Adipocyte (in vitro differentiated cells): Measurements from ENCODE around the gene B4GALNT1.

ENCODE experiments used
- DNase-seq: peaks from one replicate; pipeline ENCODE4 v3.0.0-alpha.2; 2015; ENCODE audit warnings: low read depth
- H3K27me3 ChIP-seq: replicated peaks from 2 replicates; pipeline ENCODE4 v1.7.0; 2013; ENCODE audit warnings: mild to moderate bottlenecking, low read length, moderate library complexity; ENCODE audit not compliant: control insufficient read depth, insufficient read depth
- H3K36me3 ChIP-seq: 2 replicates; pipeline ENCODE4 v1.7.0; 2013; ENCODE audit warnings: low read length, mild to moderate bottlenecking, moderate library complexity; ENCODE audit not compliant: control insufficient read depth, insufficient read depth, severe bottlenecking
- H3K4me1 ChIP-seq: 2 replicates; pipeline ENCODE4 v1.7.0; 2013; ENCODE audit warnings: mild to moderate bottlenecking, low read length, moderate library complexity; ENCODE audit not compliant: control insufficient read depth, insufficient read depth
- H3K4me3 ChIP-seq: 2 replicates; pipeline ENCODE4 v1.7.0; 2013; ENCODE audit warnings: mild to moderate bottlenecking, low read length, moderate library complexity
- H3K9ac ChIP-seq: 2 replicates; pipeline ENCODE4 v1.7.0; 2013; ENCODE audit warnings: mild to moderate bottlenecking, low read length, moderate library complexity
- H3K9me3 ChIP-seq: 2 replicates; pipeline ENCODE4 v1.7.0; 2013; ENCODE audit warnings: mild to moderate bottlenecking, low read length, moderate library complexity; ENCODE audit not compliant: control insufficient read depth

The B4GALNT1 gene

GRCh38 chr12:57604454-57604991 is 28.5 kb downstream of the B4GALNT1 start, which contains the start of gene DTX3:
Gene DTX3 (plus strand): TSS chr12:57604824. CDS start chr12:57606518, 1,694 bp downstream.
- Histone ChIP-seq H3K9me3 (no peaks in the 10 kb centered on the region), H3K4me1 (peaks cover 4% of the 10 kb centered on the region), H3K9ac (peak within 1 kb of the TSS; percentile 39), H3K36me3 (no peaks in the 10 kb centered on the region), H3K27me3 (peaks cover 18% of the 10 kb centered on the region), H3K4me3 (peak within 1 kb of the TSS; percentile 73)
- DNase-seq, result peak; percentile 51

- Histone ChIP-seq H3K4me3 (peak overlapping the region; percentile 73), H3K36me3 (no peaks in the 10 kb centered on the region), H3K27me3 (peaks cover 24% of the 10 kb centered on the region), H3K9ac (peak overlapping the region; percentile 30), H3K9me3 (no peaks in the 10 kb centered on the region), H3K4me1 (peaks cover 4% of the 10 kb centered on the region)
- peak; percentile 52 for DNase-seq
Observed at GRCh38 chr12:57603815-57604453, 29.1 kb downstream of the B4GALNT1 start.

- no peak for DNase-seq
- no peak overlapping the region for H3K9ac ChIP-seq
- H3K36me3 ChIP-seq, result no peaks in the 10 kb centered on the region
- no peaks in the 10 kb centered on the region for H3K9me3 ChIP-seq
- H3K4me1 ChIP-seq, result peaks cover 4% of the 10 kb centered on the region
- H3K27me3 ChIP-seq, result peaks cover 25% of the 10 kb centered on the region
- no peak overlapping the region for H3K4me3 ChIP-seq
Observed at GRCh38 chr12:57603324-57603723, 29.7 kb downstream of the B4GALNT1 start.

GRCh38 chr12:57602544-57602943 is 30.5 kb downstream of the B4GALNT1 start:
- no peak overlapping the region for H3K4me3 ChIP-seq
- no peak for DNase-seq
- no peaks in the 10 kb centered on the region for H3K36me3 ChIP-seq
- peaks cover 4% of the 10 kb centered on the region for H3K4me1 ChIP-seq
- peaks cover 25% of the 10 kb centered on the region for H3K27me3 ChIP-seq
- no peak overlapping the region for H3K9ac ChIP-seq
- no peaks in the 10 kb centered on the region for H3K9me3 ChIP-seq

GRCh38 chr12:57600395-57600794 is 32.6 kb downstream of the B4GALNT1 start:
- no peaks in the 10 kb centered on the region for H3K36me3 ChIP-seq
- H3K27me3 ChIP-seq, result peaks cover 22% of the 10 kb centered on the region
- H3K9me3 ChIP-seq, result no peaks in the 10 kb centered on the region
- no peak for DNase-seq
- H3K4me1 ChIP-seq, result peaks cover 4% of the 10 kb centered on the region
- H3K4me3 ChIP-seq, result no peak overlapping the region
- no peak overlapping the region for H3K9ac ChIP-seq

- H3K4me3 ChIP-seq, result no peak overlapping the region
- DNase-seq, result no peak
Observed at GRCh38 chr12:57593187-57593586, 39.8 kb downstream of the B4GALNT1 start.

GRCh38 chr12:57592551-57593165 is 40.3 kb downstream of the B4GALNT1 start:
- no peaks in the 10 kb centered on the region for H3K9me3 ChIP-seq
- H3K36me3 ChIP-seq, result no peaks in the 10 kb centered on the region
- no peak overlapping the region for H3K9ac ChIP-seq
- H3K4me1 ChIP-seq, result peaks cover 8% of the 10 kb centered on the region
- no peak overlapping the region for H3K4me3 ChIP-seq
- peaks cover 29% of the 10 kb centered on the region for H3K27me3 ChIP-seq
- no peak for DNase-seq

More at GRCh38 chr12:57593187-57593586, 39.8 kb downstream of the B4GALNT1 start:
- Histone ChIP-seq H3K4me1 (peaks cover 8% of the 10 kb centered on the region), H3K36me3 (no peaks in the 10 kb centered on the region), H3K9ac (no peak overlapping the region), H3K27me3 (peaks cover 23% of the 10 kb centered on the region), H3K9me3 (no peaks in the 10 kb centered on the region)

- H3K9ac ChIP-seq, result no peak overlapping the region
- no peaks in the 10 kb centered on the region for H3K36me3 ChIP-seq
- H3K4me3 ChIP-seq, result peak overlapping the region; percentile 84
- H3K27me3 ChIP-seq, result peaks cover 32% of the 10 kb centered on the region
- peaks cover 8% of the 10 kb centered on the region for H3K4me1 ChIP-seq
- DNase-seq, result no peak
- H3K9me3 ChIP-seq, result no peaks in the 10 kb centered on the region
Observed at GRCh38 chr12:57591782-57592325, 41.1 kb downstream of the B4GALNT1 start.

- Histone ChIP-seq H3K9ac (peak within 1 kb of the TSS; percentile 62), H3K4me1 (peaks cover 8% of the 10 kb centered on the region), H3K9me3 (no peaks in the 10 kb centered on the region), H3K4me3 (peak within 1 kb of the TSS; percentile 84), H3K36me3 (no peaks in the 10 kb centered on the region), H3K27me3 (peaks cover 39% of the 10 kb centered on the region)
- DNase-seq, result peak; percentile 82
Observed at GRCh38 chr12:57590864-57591781, 41.9 kb downstream of the B4GALNT1 start, which contains the start of gene PIP4K2C. Gene PIP4K2C (plus strand): TSS chr12:57591192. CDS start chr12:57591290, 98 bp downstream.

- Histone ChIP-seq H3K9ac (no peak overlapping the region), H3K36me3 (no peaks in the 10 kb centered on the region), H3K4me1 (peaks cover 8% of the 10 kb centered on the region), H3K4me3 (peak overlapping the region; percentile 84), H3K9me3 (no peaks in the 10 kb centered on the region), H3K27me3 (peaks cover 44% of the 10 kb centered on the region)
- no peak for DNase-seq
Observed at GRCh38 chr12:57590479-57590863, 42.5 kb downstream of the B4GALNT1 start.
